ENCODE data around the gene ZNF470.

ZNF470 gene

DNA sequence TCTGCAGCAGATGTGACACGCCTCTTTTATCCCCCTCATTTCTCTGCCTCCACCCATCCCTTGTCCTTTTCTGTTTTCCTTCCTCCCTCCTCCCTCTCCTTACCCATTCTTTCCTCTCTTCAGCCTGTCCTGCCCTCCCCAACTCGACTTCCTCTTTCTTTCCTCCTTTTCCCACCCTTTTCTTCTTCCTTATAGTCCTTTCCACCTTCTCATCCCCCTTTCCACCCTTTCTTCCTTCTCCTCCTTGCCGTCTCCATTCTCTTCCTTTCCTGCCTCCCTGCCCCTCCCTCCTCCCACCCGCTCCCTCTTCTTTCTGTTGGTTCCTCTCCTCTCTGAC, 27.1 kb downstream of the ZNF470 start:
- no peak overlapping the region for H3K27ac ChIP-seq
- TF ChIP-seq CTCF (conservative IDR thresholded peaks at IDR 0.05) (no peak), ZFX (IDR thresholded peaks at IDR 0.05) (no peak)

GRCh38 chr19:56594783-56595547, 27.7 kb downstream of the ZNF470 start, which contains the start of gene ZNF71:
ZNF71 (plus strand) TSS chr19:56595302; CDS start chr19:56601559, 6,257 bp downstream.
- TF ChIP-seq ZFX (IDR thresholded peaks at IDR 0.05) (peak; percentile 88), CTCF (conservative IDR thresholded peaks at IDR 0.05) (no peak)
- H3K27ac ChIP-seq: peak within 1 kb of the TSS; percentile 60

DNA sequence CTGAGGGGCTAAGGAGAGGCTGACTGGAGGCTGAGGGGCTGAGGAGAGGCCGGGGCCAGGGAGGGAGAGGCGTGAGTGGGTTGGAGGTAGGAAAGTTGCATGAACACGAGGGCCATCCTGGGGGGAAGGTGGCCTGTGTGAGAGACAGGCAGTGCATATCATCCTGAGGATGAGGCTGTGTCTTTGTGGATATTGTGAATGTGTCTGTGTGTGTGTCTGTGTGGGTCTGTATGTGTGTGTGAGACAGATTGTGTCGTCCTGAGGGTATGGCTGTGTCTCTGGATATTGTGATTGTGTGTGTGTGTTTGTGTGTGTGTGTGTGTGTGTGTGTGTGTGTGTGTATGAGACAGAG, 28.3 kb downstream of the ZNF470 start:
- TF ChIP-seq ZFX (IDR thresholded peaks at IDR 0.05): peak; percentile 43; the same call in 1 of the 2 replicates
- no peak for TF ChIP-seq CTCF (conservative IDR thresholded peaks at IDR 0.05)
- H3K27ac ChIP-seq: peak overlapping the region; percentile 60

GRCh38 chr19:56596676-56597075, 29.4 kb downstream of the ZNF470 start:
- no peak overlapping the region for H3K27ac ChIP-seq
- TF ChIP-seq CTCF (conservative IDR thresholded peaks at IDR 0.05) (no peak), ZFX (IDR thresholded peaks at IDR 0.05) (no peak)

DNA sequence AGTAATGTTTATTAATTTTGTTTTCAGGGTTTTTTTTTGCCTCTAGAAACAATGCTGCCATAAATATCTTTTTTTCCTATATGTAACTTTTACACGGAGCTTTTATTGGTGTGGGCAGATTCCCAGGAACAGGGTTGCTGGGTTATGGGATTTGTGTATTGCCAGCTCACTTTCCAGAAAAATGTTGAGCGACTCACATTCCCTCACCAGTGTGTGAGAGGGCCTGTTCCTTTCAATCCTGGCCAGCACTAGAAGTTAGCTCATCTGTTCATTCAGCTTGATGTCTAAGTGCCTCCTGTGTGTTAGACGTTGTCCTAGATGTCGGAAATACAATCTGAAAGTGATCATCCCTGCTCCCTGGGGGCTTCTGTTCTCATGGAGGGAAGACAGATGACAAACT, 30.4 kb downstream of the ZNF470 start:
- TF ChIP-seq CTCF (conservative IDR thresholded peaks at IDR 0.05) (no peak), ZFX (IDR thresholded peaks at IDR 0.05) (no peak)

GRCh38 chr19:56601375-56601774, 34.1 kb downstream of the ZNF470 start:
- TF ChIP-seq CTCF (conservative IDR thresholded peaks at IDR 0.05): no peak
- no peak for TF ChIP-seq ZFX (IDR thresholded peaks at IDR 0.05)
- H3K27ac ChIP-seq: no peak overlapping the region

More for the DNA sequence above, 30.4 kb downstream of the ZNF470 start:
- no peak overlapping the region for H3K27ac ChIP-seq

- no peak overlapping the region for H3K27ac ChIP-seq
- no peak for TF ChIP-seq CTCF (conservative IDR thresholded peaks at IDR 0.05)
- no peak for TF ChIP-seq ZFX (IDR thresholded peaks at IDR 0.05)
Observed at GRCh38 chr19:56603829-56604228, 36.6 kb downstream of the ZNF470 start.

All from C4-2B (cell line).